Ishikawa (cell line): Measurements from ENCODE around the gene THSD4.

Experiments used
- EGR1 ChIP-seq: IDR thresholded peaks from 2 replicates; pipeline ENCODE4 v1.6.1; 2012
- MAX ChIP-seq: IDR thresholded peaks from 2 replicates; pipeline ENCODE4 v1.6.1; 2012
- RAD21 ChIP-seq: IDR thresholded peaks from 2 replicates; pipeline ENCODE4 v1.6.1; 2012; ENCODE audit warnings: low read depth
- TAF1 ChIP-seq: IDR thresholded peaks from 2 replicates; pipeline ENCODE4 v1.6.1; 2012; ENCODE audit warnings: low read depth, mild to moderate bottlenecking
- TCF12 ChIP-seq: IDR thresholded peaks from 2 replicates; pipeline ENCODE4 v1.6.1; 2012; ENCODE audit warnings: low read depth
- USF1 ChIP-seq: IDR thresholded peaks from 2 replicates; pipeline ENCODE4 v1.6.1; 2012

GRCh38 chr15:71337197-71337845 is 222.1 kb downstream of the THSD4 start:
- TF ChIP-seq EGR1, result no peak
- TF ChIP-seq TCF12, result peak; percentile 23; the same call in 1 of the 2 replicates
- no peak for TF ChIP-seq TAF1
- no peak for TF ChIP-seq MAX
- TF ChIP-seq USF1, result no peak
- no peak for TF ChIP-seq RAD21
